Measurements from ENCODE around the gene RHCE.
"Not testable (repeated sequence)": the region's sequence is repeated elsewhere in the genome, so short reads cannot be mapped to it uniquely, and the experiment has no call there.

RHCE gene

GRCh38 chr1:25420715-25421114, at the start of gene RHCE:
TSS of gene RHCE (minus strand) at chr1:25420825. CDS start at chr1:25420786, 39 bp downstream.
- not testable (repeated sequence) for DNase-seq

GRCh38 chr1:25469177-25469576, 48.6 kb upstream of the RHCE start:
- DNase-seq, result no peak

GRCh38 chr1:25468033-25468432, 47.4 kb upstream of the RHCE start:
- no peak for DNase-seq

GRCh38 chr1:25467616-25468015, 47.0 kb upstream of the RHCE start:
- DNase-seq, result no peak

- no peak for DNase-seq
Observed at GRCh38 chr1:25467193-25467592, 46.6 kb upstream of the RHCE start.

- DNase-seq, result no peak
Observed at GRCh38 chr1:25462732-25463131, 42.1 kb upstream of the RHCE start.

GRCh38 chr1:25461849-25462248, 41.2 kb upstream of the RHCE start:
- no peak for DNase-seq

GRCh38 chr1:25460816-25461215, 40.2 kb upstream of the RHCE start:
- DNase-seq, result not testable (repeated sequence)

- DNase-seq, result no peak
Observed at GRCh38 chr1:25460020-25460419, 39.4 kb upstream of the RHCE start.

- no peak for DNase-seq
Observed at GRCh38 chr1:25458541-25459298, 38.1 kb upstream of the RHCE start.

- DNase-seq, result no peak
Observed at GRCh38 chr1:25456502-25456901, 35.9 kb upstream of the RHCE start.

GRCh38 chr1:25451908-25452307, 31.3 kb upstream of the RHCE start:
- no peak for DNase-seq

- DNase-seq, result no peak
Observed at GRCh38 chr1:25450891-25451290, 30.3 kb upstream of the RHCE start.

GRCh38 chr1:25447547-25447946, 26.9 kb upstream of the RHCE start:
- no peak for DNase-seq

- no peak for DNase-seq
Observed at GRCh38 chr1:25445993-25446538, 25.4 kb upstream of the RHCE start.

GRCh38 chr1:25444604-25445003, 24.0 kb upstream of the RHCE start:
- DNase-seq, result not testable (repeated sequence)

GRCh38 chr1:25443030-25443699, 22.5 kb upstream of the RHCE start:
- no peak for DNase-seq

GRCh38 chr1:25442178-25442577, 21.6 kb upstream of the RHCE start:
- DNase-seq, result no peak

- no peak for DNase-seq
Observed at GRCh38 chr1:25439287-25439686, 18.7 kb upstream of the RHCE start.

- DNase-seq, result no peak
Observed at GRCh38 chr1:25437672-25438071, 17.0 kb upstream of the RHCE start.

- DNase-seq, result no peak
Observed at GRCh38 chr1:25435397-25436108, 14.9 kb upstream of the RHCE start.

GRCh38 chr1:25433389-25434186, 13.0 kb upstream of the RHCE start:
- no peak for DNase-seq
